CD4-positive, alpha-beta T cell (primary cell): ENCODE data around the gene DEFB108B. TPM values are rescaled to one million over a fixed set of nuclear protein-coding genes. Genes with fewer than 3 reads are reported as not detected.
"Not testable (repeated sequence)": the region's sequence is repeated elsewhere in the genome, so short reads cannot be mapped to it uniquely, and the experiment has no call there.

Source experiments
- ATAC-seq: fragments of 200-7000 bp; cut with Tn5 transposase; one replicate; pipeline ENCODE4 v1.10.0; 2022; ENCODE audit warnings: mild to moderate bottlenecking; ENCODE audit not compliant: poor library complexity
- CTCF ChIA-PET: fragments of 350-600 bp; sonication (Branson Sonifier 250); formaldehyde crosslinking; loops from one replicate; lab custom pipeline; 2021; ENCODE audit warnings: antibody characterized with exemption, inconsistent platforms; lab: Charles Lee
- POLR2A ChIA-PET: fragments of 350-600 bp; sonication (Branson Sonifier 250); formaldehyde crosslinking; loops from one replicate; lab custom pipeline; 2021; ENCODE audit warnings: antibody characterized with exemption, inconsistent platforms; lab: Charles Lee
- DNase-seq, 14 experiments: peaks; one replicate each; pipeline ENCODE4 v3.0.0-alpha.2; 2013 to 2020; ENCODE audit warnings: mixed read lengths in 2 of 14
- H3K27ac ChIP-seq, 2 donors: one replicate each; pipeline versions ENCODE4 v1.5.1 to v1.7.0; 2013; ENCODE audit warnings: low read length in 2 of 2, low read depth in 1 of 2, mild to moderate bottlenecking in 1 of 2
- H3K27me3 ChIP-seq, 2 experiments: 1 replicate in 1 of 2; 2 replicates in 1 of 2; pipeline versions ENCODE4 v1.6.1 to v1.7.0; 2013; ENCODE audit warnings: low read length in 2 of 2, control low read depth in 1 of 2, mild to moderate bottlenecking in 1 of 2, moderate library complexity in 1 of 2; ENCODE audit not compliant: insufficient read depth in 2 of 2, control insufficient read depth in 1 of 2
- H3K36me3 ChIP-seq: one replicate; pipeline ENCODE4 v1.6.1; 2013; ENCODE audit warnings: low read length, control low read depth; ENCODE audit not compliant: insufficient read depth
- H3K4me1 ChIP-seq: one replicate; pipeline ENCODE4 v1.6.1; 2013; ENCODE audit warnings: low read length, control low read depth; ENCODE audit not compliant: insufficient read depth
- H3K4me3 ChIP-seq: one replicate; pipeline ENCODE4 v1.5.1; 2013; ENCODE audit warnings: mild to moderate bottlenecking, low read length, moderate library complexity
- H3K9me3 ChIP-seq, 2 experiments: 1 replicate in 1 of 2; 2 replicates in 1 of 2; pipeline versions ENCODE4 v1.6.1 to v1.7.0; 2013; ENCODE audit warnings: low read length in 2 of 2, mild to moderate bottlenecking in 2 of 2, control low read depth in 1 of 2, moderate library complexity in 1 of 2; ENCODE audit not compliant: control insufficient read depth in 1 of 2, insufficient read depth in 1 of 2
- H3K27ac Mint-ChIP-seq: one replicate; pipeline ENCODE4 v1.8.0; 2020; ENCODE audit warnings: mixed read lengths
- H3K27me3 Mint-ChIP-seq: one replicate; pipeline ENCODE4 v1.8.0; 2021; ENCODE audit warnings: mixed read lengths
- H3K36me3 Mint-ChIP-seq: one replicate; pipeline ENCODE4 v1.8.0; 2021; ENCODE audit warnings: low read depth, mixed read lengths
- H3K4me1 Mint-ChIP-seq: one replicate; pipeline ENCODE4 v1.8.0; 2021; ENCODE audit warnings: low read depth, mixed read lengths
- H3K4me3 Mint-ChIP-seq: one replicate; pipeline ENCODE4 v1.8.0; 2020; ENCODE audit warnings: mild to moderate bottlenecking, mixed read lengths
- H3K9me3 Mint-ChIP-seq: one replicate; pipeline ENCODE4 v1.8.0; 2020; ENCODE audit warnings: mixed read lengths
- CTCF ChIP-seq: fragments of 200-600 bp; IDR thresholded peaks from one replicate; pipeline ENCODE4 v1.8.0; 2022; ENCODE audit warnings: antibody characterized with exemption, mild to moderate bottlenecking
- intact Hi-C, 2 experiments: fragments of 100-400 bp; cut with DNase I in 1 of 2; cut with micrococcal nuclease in 1 of 2; formaldehyde crosslinking; loops; one replicate each; pipeline versions ENCODE4 v1.15.1 to v1.9.0; 2023 to 2025; cut with DNase I, micrococcal nuclease
- total RNA-seq, 174 experiments: library from RNA in 2 of 174; stranded (reverse) in 2 of 174; gene quantifications; one replicate each; pipeline ENCODE4 v1.2.3 and lab custom pipeline; 2021 to 2026

Gene DEFB108B
- total RNA-seq, 2 experiments from 2014 or later, result not detected

GRCh38 chr11:71789444-71790196, 43.4 kb upstream of the DEFB108B start:
- H3K27ac Mint-ChIP-seq, H3K27me3 Mint-ChIP-seq, H3K36me3 ChIP-seq, DNase-seq, H3K9me3 ChIP-seq, ATAC-seq, CTCF ChIA-PET, H3K4me3 ChIP-seq, H3K9me3 Mint-ChIP-seq, H3K27me3 ChIP-seq, H3K27ac ChIP-seq, POLR2A ChIA-PET: not testable (repeated sequence)
- H3K4me1 ChIP-seq, result peaks cover 13% of the 10 kb centered on the region
- intact Hi-C loops, result loop anchor here in 1 of 2 experiments (5.0 to 10.0 kb wide), 4 partner anchors 315 to 643 kb away; partner anchors contain the start of genes CLPB, INPPL1, LAMTOR1 and NADSYN1
- H3K4me3 Mint-ChIP-seq, result peak overlapping the region; percentile 30
- peaks cover 25% of the 10 kb centered on the region for H3K4me1 Mint-ChIP-seq
- peaks cover 14% of the 10 kb centered on the region for H3K36me3 Mint-ChIP-seq

- peaks cover 10% of the 10 kb centered on the region for H3K4me1 ChIP-seq
- H3K27me3 ChIP-seq, H3K27me3 Mint-ChIP-seq, POLR2A ChIA-PET, H3K9me3 Mint-ChIP-seq, H3K27ac ChIP-seq, H3K9me3 ChIP-seq, H3K27ac Mint-ChIP-seq, DNase-seq, ATAC-seq, H3K4me3 ChIP-seq, CTCF ChIA-PET, H3K36me3 ChIP-seq: not testable (repeated sequence)
- Mint-ChIP-seq H3K4me3 (peak overlapping the region; percentile 31), H3K4me1 (peaks cover 22% of the 10 kb centered on the region), H3K36me3 (peaks cover 16% of the 10 kb centered on the region)
- intact Hi-C loops, result loop anchor here in 1 of 2 experiments (5.0 to 10.0 kb wide), 2 partner anchors 314 to 339 kb away; partner anchors contain the start of genes LAMTOR1, NADSYN1 and TOMT
These were observed 41.9 kb upstream of the DEFB108B start for GRCh38 chr11:71791111-71791510.

GRCh38 chr11:71792621-71793235, 40.3 kb upstream of the DEFB108B start:
- peak overlapping the region; percentile 61 for H3K4me3 Mint-ChIP-seq
- H3K36me3 Mint-ChIP-seq, H3K27me3 Mint-ChIP-seq, CTCF ChIA-PET, H3K9me3 Mint-ChIP-seq, POLR2A ChIA-PET, H3K36me3 ChIP-seq, ATAC-seq, H3K27ac Mint-ChIP-seq, H3K4me3 ChIP-seq, H3K9me3 ChIP-seq, H3K4me1 ChIP-seq, H3K27me3 ChIP-seq, H3K27ac ChIP-seq: not testable (repeated sequence)
- H3K4me1 Mint-ChIP-seq, result peaks cover 13% of the 10 kb centered on the region
- DNase-seq, result peak; percentile 31 to 69 (median 52)
- intact Hi-C loops, result loop anchor here in 1 of 2 experiments (5.0 to 10.0 kb wide), 2 partner anchors 312 to 340 kb away; partner anchors contain the start of genes LAMTOR1, NADSYN1 and TOMT
- peak; percentile 61 for TF ChIP-seq CTCF

- POLR2A ChIA-PET, H3K27ac ChIP-seq, H3K27ac Mint-ChIP-seq, H3K4me3 ChIP-seq, H3K36me3 ChIP-seq, H3K4me1 Mint-ChIP-seq, H3K4me3 Mint-ChIP-seq, ATAC-seq, DNase-seq, H3K27me3 ChIP-seq, CTCF ChIA-PET, H3K9me3 ChIP-seq, H3K9me3 Mint-ChIP-seq, H3K4me1 ChIP-seq, H3K36me3 Mint-ChIP-seq, H3K27me3 Mint-ChIP-seq: not testable (repeated sequence)
- intact Hi-C loops, result loop anchor here in 1 of 2 experiments (5.0 to 10.0 kb wide), 2 partner anchors 310 to 342 kb away; partner anchors contain the start of genes LAMTOR1, NADSYN1 and TOMT
These were observed 38.5 kb upstream of the DEFB108B start for GRCh38 chr11:71794386-71795040.

GRCh38 chr11:71795236-71795635, 37.8 kb upstream of the DEFB108B start:
- POLR2A ChIA-PET, H3K4me3 ChIP-seq, H3K36me3 ChIP-seq, H3K4me1 ChIP-seq, H3K27me3 Mint-ChIP-seq, H3K27ac Mint-ChIP-seq, H3K27ac ChIP-seq, CTCF ChIA-PET, H3K36me3 Mint-ChIP-seq, ATAC-seq, H3K27me3 ChIP-seq, H3K9me3 Mint-ChIP-seq, H3K9me3 ChIP-seq, H3K4me3 Mint-ChIP-seq, H3K4me1 Mint-ChIP-seq, DNase-seq: not testable (repeated sequence)
- intact Hi-C loops, result loop anchor here in 1 of 2 experiments (10.0 kb wide), 1 partner anchor 310 kb away; the partner anchor contains the start of genes LAMTOR1 and TOMT

GRCh38 chr11:71796016-71796415, 37.0 kb upstream of the DEFB108B start:
- CTCF ChIA-PET, H3K27me3 Mint-ChIP-seq, ATAC-seq, H3K27ac ChIP-seq, H3K4me3 ChIP-seq, H3K9me3 ChIP-seq, H3K4me1 ChIP-seq, H3K27me3 ChIP-seq, H3K4me3 Mint-ChIP-seq, H3K36me3 Mint-ChIP-seq, POLR2A ChIA-PET, DNase-seq, H3K36me3 ChIP-seq, H3K27ac Mint-ChIP-seq, H3K9me3 Mint-ChIP-seq: not testable (repeated sequence)
- intact Hi-C loops, result loop anchor here in 1 of 2 experiments (10.0 kb wide), 1 partner anchor 309 kb away; the partner anchor contains the start of genes LAMTOR1 and TOMT
- H3K4me1 Mint-ChIP-seq, result peaks cover 13% of the 10 kb centered on the region
